ACC112 (cell line): ENCODE measurements around the gene ASIP.
"Not testable (repeated sequence)": the region's sequence is repeated elsewhere in the genome, so short reads cannot be mapped to it uniquely, and the experiment has no call there.

Experiments
- H2AFZ ChIP-seq: fragments of 200-600 bp; sonication (generic); one replicate; pipeline ENCODE4 v1.6.0; 2017; ENCODE audit warnings: antibody characterized with exemption, low read length; ENCODE audit not compliant: unreplicated experiment
- H3K27ac ChIP-seq: fragments of 200-600 bp; sonication (generic); 2 replicates; pipeline ENCODE4 v1.5.1; 2014; ENCODE audit warnings: low read depth, mild to moderate bottlenecking, antibody characterized with exemption, low read length, moderate library complexity
- H3K27me3 ChIP-seq: fragments of 200-600 bp; sonication (generic); 2 replicates; pipeline ENCODE4 v1.6.1; 2014; ENCODE audit warnings: mild to moderate bottlenecking, antibody characterized with exemption, low read length, moderate library complexity, mixed read lengths; ENCODE audit not compliant: insufficient read depth
- H3K36me3 ChIP-seq: fragments of 200-600 bp; sonication (generic); 2 replicates; pipeline ENCODE4 v1.6.1; 2016; ENCODE audit warnings: mild to moderate bottlenecking, antibody characterized with exemption, low read length, moderate library complexity, mixed read lengths; ENCODE audit not compliant: insufficient read depth
- H3K4me1 ChIP-seq: fragments of 200-600 bp; sonication (generic); one replicate; pipeline ENCODE4 v1.6.1; 2016; ENCODE audit warnings: low read length, mixed read lengths; ENCODE audit not compliant: insufficient read depth, unreplicated experiment, control insufficient read depth
- H3K4me3 ChIP-seq: fragments of 200-600 bp; sonication (generic); 2 replicates; pipeline ENCODE4 v1.5.1; 2014; ENCODE audit warnings: mild to moderate bottlenecking, low read depth, low read length
- H3K79me2 ChIP-seq: fragments of 200-600 bp; sonication (generic); one replicate; pipeline ENCODE4 v1.6.0; 2016; ENCODE audit warnings: low read length; ENCODE audit not compliant: control insufficient read depth, unreplicated experiment, insufficient read depth

ASIP gene

DNA sequence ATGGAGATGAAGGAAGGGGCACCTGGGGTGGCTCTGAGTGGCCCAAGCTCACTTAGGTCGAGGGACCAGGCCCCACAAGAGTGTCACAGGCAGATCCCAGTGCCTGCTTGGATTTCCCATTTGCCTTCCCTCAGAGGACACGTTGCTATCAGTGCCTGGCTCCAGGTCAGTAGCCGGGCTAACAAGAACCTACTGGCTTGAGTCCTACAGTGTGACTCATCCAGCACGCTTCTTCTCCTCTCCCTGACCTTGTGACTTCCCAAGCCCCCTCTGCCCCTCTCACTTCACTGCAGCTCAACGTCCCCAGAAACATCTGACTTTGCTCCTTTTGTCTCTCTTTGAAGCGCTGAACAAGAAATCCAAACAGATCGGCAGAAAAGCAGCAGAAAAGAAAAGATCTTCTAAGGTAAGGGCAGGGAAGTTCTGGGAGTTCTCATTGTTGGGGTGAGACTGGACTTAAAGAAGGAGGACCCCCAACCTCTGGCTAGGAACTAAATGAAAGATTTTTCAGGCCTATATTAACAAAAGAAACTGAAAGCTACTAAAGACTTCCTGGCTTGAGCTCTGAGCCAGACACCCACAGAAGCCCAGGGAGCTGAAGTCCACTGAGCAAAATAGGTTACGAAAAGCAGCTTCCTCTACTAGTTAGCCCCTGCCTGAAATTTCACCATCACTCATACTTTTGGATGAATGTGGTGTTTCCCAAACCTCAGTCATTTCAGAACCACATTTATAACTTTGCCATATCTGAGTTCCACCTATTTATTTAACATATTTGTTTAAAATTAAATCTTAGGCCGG, 21.5 kb downstream of the ASIP start:
- Histone ChIP-seq H3K27ac (peak overlapping the region; percentile 55), H3K79me2 (no peaks in the 10 kb centered on the region), H3K27me3 (no peaks in the 10 kb centered on the region), H3K36me3 (no peaks in the 10 kb centered on the region), H3K4me3 (peak overlapping the region; percentile 2; the same call in 1 of the 2 replicates), H2AFZ (peak overlapping the region; percentile 38), H3K4me1 (peaks cover 10% of the 10 kb centered on the region)

DNA sequence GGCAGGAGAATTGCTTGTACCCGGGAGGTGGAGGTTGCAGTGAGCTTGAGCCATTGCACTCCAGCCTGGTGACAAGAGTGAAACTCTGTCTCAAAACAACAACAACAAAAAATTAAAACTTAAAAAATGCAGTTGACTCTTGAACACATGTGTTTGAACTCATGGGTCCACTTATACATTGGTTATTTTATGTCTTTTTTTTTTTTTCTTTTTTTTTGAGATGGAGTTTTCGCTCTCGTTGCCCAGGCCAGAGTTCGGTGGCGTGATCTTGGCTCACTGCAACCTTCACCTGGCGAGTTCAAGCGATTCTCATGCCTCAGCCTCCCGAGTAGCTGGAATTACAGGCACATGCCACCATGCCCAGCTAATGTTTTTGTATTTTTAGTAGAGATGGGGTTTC, 22.2 kb downstream of the ASIP start:
- not testable (repeated sequence) for H2AFZ ChIP-seq, H3K27me3 ChIP-seq, H3K4me3 ChIP-seq, H3K79me2 ChIP-seq, H3K36me3 ChIP-seq, H3K27ac ChIP-seq, H3K4me1 ChIP-seq

GRCh38 chr20:34264141-34264540, 22.9 kb downstream of the ASIP start:
- Histone ChIP-seq H3K4me3 (no peak overlapping the region), H3K79me2 (no peaks in the 10 kb centered on the region), H3K4me1 (peaks cover 10% of the 10 kb centered on the region), H3K36me3 (no peaks in the 10 kb centered on the region), H3K27ac (no peak overlapping the region), H3K27me3 (no peaks in the 10 kb centered on the region), H2AFZ (no peak overlapping the region)

- no peaks in the 10 kb centered on the region for H3K27me3 ChIP-seq
These were observed 26.9 kb downstream of the ASIP start for GRCh38 chr20:34268145-34268544.

GRCh38 chr20:34268851-34269636, 27.8 kb downstream of the ASIP start:
- 0 out of 2 replicates have a peak overlapping the region, but pooled peaks have one; percentile 24 for H3K27ac ChIP-seq
- H2AFZ ChIP-seq, result peak overlapping the region; percentile 20
- H3K4me1 ChIP-seq, result peaks cover 30% of the 10 kb centered on the region
- H3K79me2 ChIP-seq, result no peaks in the 10 kb centered on the region
- H3K27me3 ChIP-seq, result no peaks in the 10 kb centered on the region
- H3K36me3 ChIP-seq, result no peaks in the 10 kb centered on the region
- peak overlapping the region; percentile 75 for H3K4me3 ChIP-seq

More at GRCh38 chr20:34268145-34268544, 26.9 kb downstream of the ASIP start:
- no peak overlapping the region for H3K27ac ChIP-seq
- no peak overlapping the region for H3K4me3 ChIP-seq
- no peaks in the 10 kb centered on the region for H3K79me2 ChIP-seq
- peaks cover 30% of the 10 kb centered on the region for H3K4me1 ChIP-seq
- no peak overlapping the region for H2AFZ ChIP-seq
- H3K36me3 ChIP-seq, result no peaks in the 10 kb centered on the region

DNA sequence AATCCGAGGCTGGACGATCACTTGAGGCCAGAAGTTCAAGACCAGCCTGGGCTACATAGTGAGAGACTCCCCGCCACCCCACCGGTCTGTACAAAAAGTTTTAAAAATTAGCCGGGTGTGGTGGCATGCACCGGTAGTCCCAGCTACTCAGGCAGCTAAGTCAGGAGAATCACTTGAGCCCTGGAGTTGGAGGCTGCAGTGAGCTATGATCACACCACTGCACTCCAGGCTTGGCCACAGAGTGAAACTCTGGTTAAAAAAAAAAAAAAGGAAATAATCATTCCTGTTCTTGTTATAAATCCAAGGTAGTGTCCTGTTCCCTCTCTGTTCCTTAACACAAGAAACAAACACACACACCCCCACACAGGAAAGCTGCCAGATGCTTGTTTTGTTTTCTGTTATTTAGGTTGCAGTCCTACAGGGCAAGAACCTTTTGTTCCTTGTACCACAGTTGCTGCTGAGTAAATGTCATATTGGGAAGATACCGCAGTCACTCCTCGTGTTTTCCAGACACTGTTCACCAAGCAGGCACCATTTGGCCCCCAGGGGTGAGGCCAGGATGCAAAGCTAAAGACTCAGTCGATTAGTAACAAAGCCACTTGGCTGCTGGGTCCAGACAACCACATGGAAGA, 28.9 kb downstream of the ASIP start:
- Histone ChIP-seq H3K27ac (peak overlapping the region; percentile 68), H3K36me3 (no peaks in the 10 kb centered on the region), H2AFZ (no peak overlapping the region), H3K79me2 (no peaks in the 10 kb centered on the region), H3K4me3 (no peak overlapping the region), H3K27me3 (no peaks in the 10 kb centered on the region), H3K4me1 (peaks cover 30% of the 10 kb centered on the region)

DNA sequence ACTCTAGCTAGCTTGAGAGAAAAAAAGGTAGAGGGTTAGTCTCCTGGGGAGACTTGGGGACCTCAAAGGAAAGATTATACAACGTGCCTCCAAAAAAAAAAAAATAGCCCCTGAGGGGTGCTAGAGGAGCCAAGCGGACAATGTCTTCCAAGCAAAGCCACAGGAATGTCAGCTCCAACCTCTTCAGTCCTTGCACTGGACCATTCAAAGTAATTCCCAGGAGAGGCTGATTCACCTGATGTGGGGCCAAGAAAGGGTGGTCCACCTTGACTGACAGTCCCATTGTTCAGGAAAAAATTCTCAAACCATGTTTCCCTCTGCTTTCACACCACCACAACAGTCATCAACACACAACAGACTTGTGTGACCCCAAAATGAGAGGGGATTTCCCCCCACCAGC, 30.7 kb downstream of the ASIP start:
- Histone ChIP-seq H3K27ac (peak overlapping the region; percentile 68), H3K4me3 (no peak overlapping the region), H3K27me3 (no peaks in the 10 kb centered on the region), H3K36me3 (no peaks in the 10 kb centered on the region), H2AFZ (no peak overlapping the region), H3K79me2 (no peaks in the 10 kb centered on the region), H3K4me1 (peaks cover 30% of the 10 kb centered on the region)

- Histone ChIP-seq H3K79me2 (no peaks in the 10 kb centered on the region), H3K27ac (no peak overlapping the region), H3K27me3 (no peaks in the 10 kb centered on the region), H2AFZ (no peak overlapping the region), H3K4me1 (peaks cover 27% of the 10 kb centered on the region), H3K36me3 (no peaks in the 10 kb centered on the region), H3K4me3 (no peak overlapping the region)
These were observed 33.5 kb downstream of the ASIP start for GRCh38 chr20:34274694-34275093.

DNA sequence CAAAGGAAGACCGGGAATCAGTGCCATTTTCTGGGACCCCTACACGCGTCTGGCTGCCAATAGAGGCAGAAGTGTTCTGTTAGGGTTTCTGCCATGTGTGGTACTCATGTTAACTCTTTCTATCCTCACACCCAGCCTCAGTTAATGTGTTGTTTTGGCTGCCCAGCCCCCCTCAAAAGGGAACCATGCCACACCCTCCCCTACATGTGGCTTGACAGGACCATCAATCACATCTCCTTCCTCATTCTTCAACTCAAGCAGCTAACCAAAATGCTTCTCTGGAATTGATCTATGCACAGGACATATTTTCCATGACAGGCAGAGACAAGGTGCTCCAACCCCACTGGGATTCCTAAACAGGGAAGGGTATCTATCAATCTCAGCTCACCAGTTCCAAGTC, 40.0 kb downstream of the ASIP start:
- Histone ChIP-seq H3K4me3 (no peak overlapping the region), H3K36me3 (peaks cover 17% of the 10 kb centered on the region; the same call in 1 of the 2 replicates), H3K27me3 (no peaks in the 10 kb centered on the region), H3K4me1 (no peaks in the 10 kb centered on the region), H3K27ac (no peak overlapping the region), H3K79me2 (no peaks in the 10 kb centered on the region), H2AFZ (no peak overlapping the region)

- H2AFZ ChIP-seq, result no peak overlapping the region
- peaks cover 19% of the 10 kb centered on the region; the same call in 1 of the 2 replicates for H3K36me3 ChIP-seq
- no peak overlapping the region for H3K27ac ChIP-seq
- H3K79me2 ChIP-seq, result no peaks in the 10 kb centered on the region
- no peaks in the 10 kb centered on the region for H3K4me1 ChIP-seq
- no peak overlapping the region for H3K4me3 ChIP-seq
- no peaks in the 10 kb centered on the region for H3K27me3 ChIP-seq
These were observed 40.8 kb downstream of the ASIP start for GRCh38 chr20:34282041-34282440.
